Activated naive CD4-positive, alpha-beta T cell treated with anti-CD3 and anti-CD28 coated beads, Interleukin-2, amount 50 U/mL, for 72 hours (primary cell): ENCODE results near the gene DOLK. TPM values are rescaled to one million over a fixed set of nuclear protein-coding genes. Genes with fewer than 3 reads are reported as not detected.

ENCODE experiments used
- ATAC-seq, 2 donors: fragments of 150-1000 bp; cut with Tn5 transposase; 2 replicates each; pipeline ENCODE4 v1.10.0; 2021; ENCODE audit warnings: mild to moderate bottlenecking in 2 of 2, moderate library complexity in 2 of 2
- DNase-seq, 2 donors: peaks; one replicate each; pipeline ENCODE4 v3.0.0; 2021 to 2022; ENCODE audit warnings: low spot score in 2 of 2
- H3K27ac Mint-ChIP-seq, 2 donors: one replicate each; pipeline ENCODE4 v1.8.0; 2022; ENCODE audit warnings: mild to moderate bottlenecking in 2 of 2, mixed read lengths in 2 of 2
- H3K36me3 Mint-ChIP-seq, 2 donors: one replicate each; pipeline ENCODE4 v1.8.0; 2022; ENCODE audit warnings: mixed read lengths in 2 of 2
- H3K9me3 Mint-ChIP-seq, 2 donors: one replicate each; pipeline ENCODE4 v1.8.0; 2022; ENCODE audit warnings: mixed read lengths in 2 of 2
- total RNA-seq, 2 donors: library from RNA; stranded (reverse); gene quantifications; one replicate each; pipeline ENCODE4 v1.2.3, GENCODE V29; 2022

The DOLK gene
- total RNA-seq, 2 donors from 2014 or later, result 5.1 to 5.6 TPM

DNA sequence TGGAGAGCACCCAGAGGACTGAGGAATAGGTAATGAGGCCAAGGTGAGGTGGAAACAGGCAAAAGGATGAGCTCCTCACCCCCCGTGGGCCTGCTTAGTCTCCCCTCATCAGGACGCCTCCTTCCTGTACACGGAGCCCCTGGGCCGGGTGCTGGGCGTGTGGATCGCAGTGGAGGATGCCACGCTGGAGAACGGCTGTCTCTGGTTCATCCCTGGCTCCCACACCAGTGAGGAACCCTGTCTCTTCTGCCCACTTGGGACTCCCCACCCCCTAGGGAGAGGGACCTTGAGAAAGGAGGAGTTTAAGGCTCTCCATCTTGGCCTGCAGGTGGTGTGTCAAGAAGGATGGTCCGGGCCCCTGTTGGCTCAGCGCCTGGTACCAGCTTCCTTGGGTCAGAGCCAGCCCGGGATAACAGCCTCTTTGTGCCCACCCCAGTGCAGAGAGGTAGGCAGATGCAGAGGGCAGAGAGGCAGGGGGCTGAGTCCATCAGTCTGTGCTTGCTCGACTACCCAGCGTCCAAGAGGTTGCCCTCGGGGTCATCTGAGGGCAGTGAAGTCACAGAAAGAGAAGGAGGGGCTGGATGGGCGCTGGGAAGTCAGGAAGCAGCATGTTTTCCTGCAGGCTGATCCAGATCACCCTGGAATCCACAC, 7.0 kb downstream of the DOLK start:
- Mint-ChIP-seq H3K9me3 (no peaks in the 10 kb centered on the region), H3K27ac (peak overlapping the region in 1 of 2 donors; percentile 81)
- peak in 1 of 2 donors; percentile 13 for ATAC-seq

DNA sequence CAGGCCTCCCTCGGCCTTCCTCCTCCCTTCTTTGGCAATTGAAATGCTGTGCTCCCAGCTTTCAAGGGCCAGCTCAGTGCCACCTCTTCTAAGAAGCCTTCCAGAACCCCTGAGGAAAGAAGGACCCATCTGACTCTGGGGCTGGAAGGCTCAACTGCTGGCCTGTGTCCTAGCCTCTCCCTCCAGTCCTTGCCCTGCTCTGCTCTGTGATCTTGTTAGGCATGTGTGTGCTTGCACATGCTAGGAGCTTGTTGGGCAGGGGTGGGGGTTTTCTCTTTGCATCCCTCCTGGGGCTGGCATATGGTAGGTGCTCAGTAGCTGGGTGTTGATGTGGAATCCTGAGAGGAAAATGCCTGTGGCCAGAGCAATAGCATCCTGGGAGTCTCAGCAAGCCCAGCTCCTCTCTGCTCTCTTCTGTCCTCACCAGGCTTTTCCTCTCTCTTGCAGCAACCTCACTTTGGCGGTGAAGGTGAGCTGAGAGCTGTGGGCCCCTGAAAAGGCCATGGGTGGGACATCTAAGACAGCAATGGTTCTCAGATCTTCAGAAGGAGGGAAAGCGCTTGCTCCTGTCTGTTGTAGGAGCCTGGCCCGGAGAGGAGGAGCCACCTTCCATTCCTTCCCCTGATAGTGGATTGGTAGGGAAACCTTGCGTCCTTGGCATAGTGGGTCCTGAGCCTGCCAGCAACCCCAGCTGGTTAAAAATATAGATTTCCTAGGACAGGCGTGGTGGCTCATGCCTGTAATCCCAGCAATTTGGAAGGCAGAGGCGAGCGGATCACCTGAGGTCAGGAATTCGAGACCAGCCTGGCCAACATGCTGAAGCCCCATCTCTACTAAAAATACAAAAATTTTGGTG, 9.9 kb downstream of the DOLK start:
- ATAC-seq (no peak), DNase-seq (no peak)
- Mint-ChIP-seq H3K36me3 (no peaks in the 10 kb centered on the region), H3K27ac (no peak overlapping the region), H3K9me3 (no peaks in the 10 kb centered on the region)

More for the DNA sequence above, 7.0 kb downstream of the DOLK start:
- no peak for DNase-seq
- no peaks in the 10 kb centered on the region for H3K36me3 Mint-ChIP-seq

DNA sequence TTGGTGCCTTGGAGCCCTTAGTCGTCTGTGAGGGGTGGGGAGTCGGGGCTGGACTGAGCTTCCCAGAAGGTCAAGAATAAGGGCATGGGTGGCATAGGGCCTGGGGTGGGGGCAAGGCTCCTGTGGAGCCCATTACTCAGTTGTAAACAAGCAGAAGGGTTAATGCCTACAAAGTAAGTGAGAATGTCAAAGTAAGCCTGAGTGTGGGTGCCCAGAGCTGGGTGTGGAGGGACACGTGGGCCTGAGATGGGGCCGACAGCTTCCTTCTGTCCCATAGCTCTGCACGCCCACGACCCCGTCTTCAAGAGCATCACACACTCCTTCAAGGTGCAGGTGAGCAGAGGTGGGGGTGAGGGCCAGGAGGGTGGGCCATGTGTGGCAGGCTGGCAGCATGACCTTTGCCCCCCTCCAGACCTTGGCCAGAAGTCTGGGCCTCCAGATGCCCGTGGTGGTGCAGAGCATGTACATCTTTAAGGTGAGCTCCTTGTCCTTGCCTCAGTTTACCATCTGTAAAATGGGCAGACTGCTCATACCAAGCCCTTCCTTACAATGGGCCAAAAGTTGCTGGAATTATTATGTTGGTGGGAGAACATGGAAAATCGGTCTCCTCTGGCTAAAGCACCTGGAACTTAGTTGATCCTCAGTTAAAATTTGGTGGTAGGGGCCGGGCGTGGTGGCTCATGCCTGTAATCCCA, 11.1 kb downstream of the DOLK start:
- DNase-seq, result no peak
- no peaks in the 10 kb centered on the region for H3K36me3 Mint-ChIP-seq
- no peak overlapping the region for H3K27ac Mint-ChIP-seq
- no peaks in the 10 kb centered on the region for H3K9me3 Mint-ChIP-seq
- ATAC-seq, result no peak

- Mint-ChIP-seq H3K36me3 (no peaks in the 10 kb centered on the region), H3K27ac (no peak overlapping the region), H3K9me3 (no peaks in the 10 kb centered on the region)
- no peak for DNase-seq
- ATAC-seq, result no peak
These were observed 13.7 kb downstream of the DOLK start for GRCh38 chr9:128933731-128934130.

- ATAC-seq (no peak), DNase-seq (no peak)
- Mint-ChIP-seq H3K27ac (no peak overlapping the region), H3K36me3 (no peaks in the 10 kb centered on the region), H3K9me3 (no peaks in the 10 kb centered on the region)
These were observed 17.8 kb downstream of the DOLK start for GRCh38 chr9:128929560-128929959.

DNA sequence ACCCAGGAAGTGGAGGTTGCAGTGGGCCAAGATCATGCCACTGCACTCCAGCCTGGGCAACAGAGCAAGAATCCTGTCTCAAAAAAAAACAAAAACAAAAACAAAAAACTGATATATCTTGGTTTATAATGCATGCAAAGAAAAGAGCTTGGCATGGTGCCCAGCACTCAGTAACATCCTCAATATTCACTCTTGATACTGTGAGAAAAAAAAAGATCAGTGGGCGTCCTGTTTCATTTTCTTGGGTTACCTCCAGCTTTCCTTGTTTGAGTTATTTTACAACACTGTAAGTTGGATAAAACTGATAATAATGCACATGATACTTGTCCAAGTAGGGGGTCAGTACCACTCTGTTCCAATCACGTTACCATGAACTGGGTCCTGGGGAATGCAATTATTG, 18.8 kb downstream of the DOLK start:
- DNase-seq (no peak), ATAC-seq (no peak)
- Mint-ChIP-seq H3K27ac (no peak overlapping the region), H3K36me3 (no peaks in the 10 kb centered on the region), H3K9me3 (no peaks in the 10 kb centered on the region)

DNA sequence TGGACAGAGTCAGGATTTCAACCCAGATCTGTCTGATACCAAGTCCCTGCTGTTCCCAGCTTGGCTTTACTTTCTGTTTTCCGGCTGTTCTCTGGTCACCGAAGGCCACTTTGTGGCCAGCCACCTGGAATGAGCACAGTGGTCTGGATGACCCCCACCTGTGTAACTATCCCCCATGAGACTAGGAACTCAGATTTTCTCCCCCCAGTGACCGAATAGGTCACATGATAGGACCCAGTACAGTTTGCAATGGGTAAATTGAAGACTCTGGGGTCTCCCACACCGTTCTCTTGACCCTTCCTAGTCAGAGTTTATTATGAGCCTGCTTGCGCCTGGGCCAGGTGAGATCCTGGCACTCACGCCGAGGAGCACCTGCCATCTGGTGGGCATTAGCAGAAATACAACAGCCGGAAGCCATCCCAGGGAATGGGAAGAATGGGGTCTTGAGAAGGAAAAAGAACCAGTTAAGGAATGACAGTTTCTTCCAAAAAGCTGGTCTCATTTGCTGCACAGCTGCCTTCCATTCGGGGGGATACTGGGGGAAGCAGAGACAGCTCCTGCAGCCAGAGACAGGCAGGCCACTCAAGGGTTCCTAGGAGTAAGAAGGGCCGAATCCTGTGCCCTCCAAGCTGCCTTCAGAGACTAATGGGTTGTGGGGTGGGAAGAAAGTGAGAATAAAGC, 19.5 kb downstream of the DOLK start:
- H3K27ac Mint-ChIP-seq, result no peak overlapping the region
- no peaks in the 10 kb centered on the region for H3K36me3 Mint-ChIP-seq
- peak; percentile 77 to 94 for ATAC-seq
- H3K9me3 Mint-ChIP-seq, result no peaks in the 10 kb centered on the region
- DNase-seq, result peak; percentile 60 to 67

DNA sequence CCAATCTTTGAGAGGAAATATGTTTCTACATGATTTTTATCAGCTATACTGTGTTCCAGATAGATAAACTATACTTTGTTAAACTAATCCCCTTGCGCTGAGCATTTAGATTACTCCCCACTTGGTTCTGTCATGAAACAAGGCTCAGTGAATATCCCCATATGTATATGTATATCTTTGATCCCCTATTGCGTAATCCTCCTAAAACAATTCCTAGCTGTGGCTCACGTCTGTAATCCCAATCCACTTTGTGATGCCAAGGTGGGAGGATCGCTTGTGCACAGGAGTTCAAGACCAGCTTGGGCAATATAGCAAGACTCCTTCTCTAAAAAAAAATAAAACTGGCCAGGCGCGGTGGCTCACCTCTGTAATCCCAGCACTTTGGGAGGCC, 23.9 kb downstream of the DOLK start:
- H3K9me3 Mint-ChIP-seq, result no peaks in the 10 kb centered on the region
- no peak for ATAC-seq
- DNase-seq, result no peak

DNA sequence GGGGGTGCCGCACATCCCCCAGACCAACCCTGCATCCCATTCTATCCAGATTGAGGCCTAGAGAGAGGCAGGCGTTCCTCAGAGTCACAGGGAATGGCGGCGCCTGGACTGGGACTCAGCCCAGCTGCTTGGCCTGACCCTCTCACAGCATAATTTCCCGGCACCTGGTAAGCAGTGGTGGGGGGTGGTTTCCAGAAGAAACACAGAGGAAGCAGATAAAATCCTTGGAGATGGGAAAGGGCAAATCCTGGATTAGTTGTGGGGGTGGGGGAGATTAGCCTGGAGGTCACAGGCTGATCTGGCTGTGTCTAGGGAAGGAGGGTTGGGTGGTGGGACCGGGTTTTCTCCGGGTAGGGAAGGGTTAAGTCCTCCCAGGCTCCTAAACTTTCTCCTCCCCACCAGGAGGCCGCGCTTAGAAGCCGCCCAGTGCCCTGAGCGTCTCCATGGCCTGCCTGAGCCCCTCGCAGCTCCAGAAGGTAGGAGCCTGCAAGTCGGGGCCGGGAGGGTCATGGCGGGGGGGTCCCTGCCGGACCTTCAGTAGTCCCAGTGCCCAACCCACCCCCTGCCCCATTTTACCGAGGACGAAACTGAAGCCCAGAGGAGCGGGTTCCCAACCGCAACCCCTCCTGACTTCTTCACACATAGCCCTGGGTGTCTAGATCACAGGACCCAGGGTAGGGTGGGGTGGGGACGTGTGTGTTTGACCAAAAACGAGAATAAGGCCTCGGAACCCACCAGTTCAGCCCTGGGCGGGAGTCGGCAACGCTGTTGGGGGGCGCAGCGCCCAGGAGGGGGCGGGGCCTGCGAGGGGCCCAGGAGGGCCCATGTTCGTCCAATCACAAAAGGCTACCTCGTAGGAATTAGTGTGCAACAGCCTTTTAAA, 25.3 kb downstream of the DOLK start:
- Mint-ChIP-seq H3K9me3 (no peaks in the 10 kb centered on the region), H3K27ac (no peak overlapping the region), H3K36me3 (no peaks in the 10 kb centered on the region)
- ATAC-seq (peak; percentile 51 to 57), DNase-seq (no peak)

More for the DNA sequence above, 23.9 kb downstream of the DOLK start:
- Mint-ChIP-seq H3K27ac (no peak overlapping the region), H3K36me3 (no peaks in the 10 kb centered on the region)

DNA sequence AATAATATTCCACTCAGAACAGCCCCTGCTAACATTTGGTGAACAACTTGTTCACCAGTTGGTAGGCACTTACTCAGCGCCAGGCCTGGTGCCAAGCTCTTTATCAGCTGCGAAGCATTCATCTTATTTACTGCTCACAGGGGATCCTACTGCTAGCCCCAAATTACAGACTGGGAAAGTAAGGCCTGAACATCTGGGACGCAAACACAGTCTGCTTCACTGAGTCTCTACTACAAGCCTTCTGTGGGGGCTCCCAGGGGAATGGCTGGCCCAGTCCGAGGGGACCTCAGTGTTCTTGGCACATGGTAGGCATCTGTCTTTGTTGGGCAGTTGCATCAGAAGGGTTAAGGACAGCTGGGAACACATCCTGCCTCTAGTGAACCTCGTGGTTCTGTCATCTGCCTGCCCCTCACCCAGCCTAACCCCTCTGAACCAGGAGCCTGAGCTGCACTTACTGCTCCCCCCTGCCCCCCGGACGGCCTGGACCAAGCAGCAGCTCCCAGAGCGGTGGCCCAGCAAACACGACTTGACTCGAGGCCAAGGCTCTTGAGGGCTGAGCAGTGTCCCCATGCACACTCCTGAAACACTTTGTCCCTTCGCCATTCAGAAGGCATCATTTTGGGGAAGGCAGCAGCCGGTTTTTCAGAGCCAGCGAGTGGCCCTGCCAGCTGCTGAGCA, 26.9 kb downstream of the DOLK start, which contains the start of gene PHYHD1:
Gene PHYHD1 (plus strand): TSS at position 602 of the 678 bp plus-strand sequence. CDS start 1,342 bp downstream, outside the sequence.
- Mint-ChIP-seq H3K27ac (peak within 1 kb of the TSS in 1 of 2 donors; percentile 27), H3K36me3 (no peaks in the 10 kb centered on the region), H3K9me3 (no peaks in the 10 kb centered on the region)
- peak in 1 of 2 donors; percentile 16 for ATAC-seq
- no peak for DNase-seq

- H3K9me3 Mint-ChIP-seq, result no peaks in the 10 kb centered on the region
- H3K27ac Mint-ChIP-seq, result peak overlapping the region in 1 of 2 donors; percentile 52
These were observed 27.9 kb downstream of the DOLK start for GRCh38 chr9:128919402-128920089.

GRCh38 chr9:128918921-128919320, 28.5 kb downstream of the DOLK start:
- ATAC-seq, result no peak
- Mint-ChIP-seq H3K27ac (peak overlapping the region in 1 of 2 donors; percentile 52), H3K9me3 (no peaks in the 10 kb centered on the region), H3K36me3 (no peaks in the 10 kb centered on the region)
- no peak for DNase-seq

More at GRCh38 chr9:128919402-128920089, 27.9 kb downstream of the DOLK start:
- DNase-seq, result no peak
- no peaks in the 10 kb centered on the region for H3K36me3 Mint-ChIP-seq
- no peak for ATAC-seq

DNA sequence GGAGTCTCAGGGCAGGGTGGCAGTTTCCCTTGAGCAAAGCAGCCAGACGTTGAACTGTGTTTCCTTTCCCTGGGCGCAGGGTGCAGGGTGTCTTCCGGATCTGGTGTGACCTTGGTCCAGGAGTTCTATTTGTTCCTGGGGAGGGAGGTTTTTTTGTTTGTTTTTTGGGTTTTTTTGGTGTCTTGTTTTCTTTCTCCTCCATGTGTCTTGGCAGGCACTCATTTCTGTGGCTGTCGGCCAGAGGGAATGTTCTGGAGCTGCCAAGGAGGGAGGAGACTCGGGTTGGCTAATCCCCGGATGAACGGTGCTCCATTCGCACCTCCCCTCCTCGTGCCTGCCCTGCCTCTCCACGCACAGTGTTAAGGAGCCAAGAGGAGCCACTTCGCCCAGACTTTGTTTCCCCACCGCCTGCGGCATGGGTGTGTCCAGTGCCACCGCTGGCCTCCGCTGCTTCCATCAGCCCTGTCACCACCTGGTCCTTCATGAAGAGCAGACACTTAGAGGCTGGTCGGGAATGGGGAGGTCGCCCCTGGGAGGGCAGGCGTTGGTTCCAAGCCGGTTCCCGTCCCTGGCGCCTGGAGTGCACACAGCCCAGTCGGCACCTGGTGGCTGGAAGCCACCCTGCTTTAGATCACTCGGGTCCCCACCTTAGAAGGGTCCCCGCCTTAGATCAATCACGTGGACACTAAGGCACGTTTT, 30.1 kb downstream of the DOLK start:
- DNase-seq (no peak), ATAC-seq (no peak)
- peaks cover 0 to 10% of the 10 kb centered on the region in 2 donors for H3K36me3 Mint-ChIP-seq
- no peaks in the 10 kb centered on the region for H3K9me3 Mint-ChIP-seq
- H3K27ac Mint-ChIP-seq, result peak overlapping the region in 1 of 2 donors; percentile 41

DNA sequence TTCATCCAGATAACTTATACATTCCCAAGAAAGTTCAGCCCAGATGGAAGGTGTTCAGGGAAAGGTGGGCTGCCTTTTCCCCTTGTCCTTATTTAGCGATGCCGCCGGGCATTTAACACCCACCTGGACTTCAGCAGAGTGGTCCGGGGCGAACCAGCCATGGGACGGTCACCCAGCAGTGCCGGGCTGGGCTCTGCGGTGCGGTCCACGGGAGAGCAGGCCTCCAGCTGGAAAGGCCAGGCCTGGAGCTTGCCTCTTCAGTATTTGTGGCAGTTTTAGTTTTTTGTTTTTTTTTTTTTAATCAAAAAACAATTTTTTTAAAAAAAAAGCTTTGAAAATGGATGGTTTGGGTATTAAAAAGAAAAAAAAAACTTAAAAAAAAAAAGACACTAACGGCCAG, 30.7 kb downstream of the DOLK start:
- DNase-seq (no peak), ATAC-seq (no peak)
- Mint-ChIP-seq H3K9me3 (no peaks in the 10 kb centered on the region), H3K36me3 (peaks cover 0 to 10% of the 10 kb centered on the region in 2 donors), H3K27ac (no peak overlapping the region)
